HEK293 (cell line): ENCODE results near the gene CD79A.
A peak's percentile ranks its signal among the peaks of the same experiment; 100 is the strongest.

Source experiments
- AEBP2 ChIP-seq: fragments of 450-650 bp; formaldehyde crosslinking; IDR thresholded peaks from 2 replicates; pipeline ENCODE4 v1.5.1; 2016; ENCODE audit warnings: missing biosample characterization, missing genetic modification characterization, borderline replicate concordance
- BCL11A ChIP-seq: fragments of 450-650 bp; formaldehyde crosslinking; IDR thresholded peaks from 2 replicates; pipeline ENCODE4 v1.5.1; 2016; ENCODE audit warnings: low read depth, missing biosample characterization, missing genetic modification characterization
- BCL11B ChIP-seq: fragments of 450-650 bp; formaldehyde crosslinking; IDR thresholded peaks from 2 replicates; pipeline ENCODE4 v1.5.1; 2016; ENCODE audit warnings: low read depth, missing biosample characterization, missing genetic modification characterization
- GFI1B ChIP-seq: fragments of 450-650 bp; formaldehyde crosslinking; IDR thresholded peaks from 2 replicates; pipeline ENCODE4 v1.5.1; 2016; ENCODE audit warnings: missing biosample characterization, missing genetic modification characterization
- HOXA7 ChIP-seq: sonication (generic); formaldehyde crosslinking; IDR thresholded peaks from 2 replicates; pipeline ENCODE4 v1.8.1; 2022; ENCODE audit warnings: missing genetic modification reagents, borderline replicate concordance
- HOXC10 ChIP-seq: sonication (generic); formaldehyde crosslinking; IDR thresholded peaks from 2 replicates; pipeline ENCODE4 v1.8.1; 2023; ENCODE audit warnings: mild to moderate bottlenecking, missing genetic modification reagents
- HOXD13 ChIP-seq: sonication (generic); formaldehyde crosslinking; IDR thresholded peaks from 2 replicates; pipeline ENCODE4 v1.8.0; 2022; ENCODE audit warnings: missing genetic modification reagents, borderline replicate concordance
- KLF7 ChIP-seq: fragments of 450-650 bp; formaldehyde crosslinking; IDR thresholded peaks from 2 replicates; pipeline ENCODE4 v1.5.1; 2016; ENCODE audit warnings: missing biosample characterization, missing genetic modification characterization, borderline replicate concordance
- KLF8 ChIP-seq: fragments of 450-650 bp; formaldehyde crosslinking; IDR thresholded peaks from 2 replicates; pipeline ENCODE4 v1.5.1; 2016; ENCODE audit warnings: missing biosample characterization, missing genetic modification characterization
- PATZ1 ChIP-seq: fragments of 450-650 bp; formaldehyde crosslinking; IDR thresholded peaks from 2 replicates; pipeline ENCODE4 v1.5.1; 2016; ENCODE audit warnings: missing biosample characterization, missing genetic modification characterization
- SCRT1 ChIP-seq: fragments of 450-650 bp; formaldehyde crosslinking; IDR thresholded peaks from 2 replicates; pipeline ENCODE4 v1.5.1; 2016; ENCODE audit warnings: missing biosample characterization, missing genetic modification characterization, borderline replicate concordance
- SP2 ChIP-seq: fragments of 450-650 bp; formaldehyde crosslinking; IDR thresholded peaks from 2 replicates; pipeline ENCODE4 v1.5.1; 2016; ENCODE audit warnings: missing biosample characterization, missing genetic modification characterization
- ZBTB20 ChIP-seq: fragments of 450-650 bp; formaldehyde crosslinking; IDR thresholded peaks from 2 replicates; pipeline ENCODE4 v1.5.1; 2016; ENCODE audit warnings: missing biosample characterization, missing genetic modification characterization
- ZBTB48 ChIP-seq: fragments of 450-650 bp; formaldehyde crosslinking; IDR thresholded peaks from 2 replicates; pipeline ENCODE4 v1.5.1; 2016; ENCODE audit warnings: missing biosample characterization, missing genetic modification characterization
- ZFP37 ChIP-seq: fragments of 450-650 bp; formaldehyde crosslinking; IDR thresholded peaks from 2 replicates; pipeline ENCODE4 v1.5.1; 2016; ENCODE audit warnings: missing biosample characterization, missing genetic modification characterization
- ZNF133 ChIP-seq: fragments of 450-650 bp; formaldehyde crosslinking; IDR thresholded peaks from 2 replicates; pipeline ENCODE4 v1.5.1; 2016; ENCODE audit warnings: missing biosample characterization, missing genetic modification characterization
- ZNF155 ChIP-seq: fragments of 450-650 bp; formaldehyde crosslinking; IDR thresholded peaks from 2 replicates; pipeline ENCODE4 v1.5.1; 2016; ENCODE audit warnings: missing biosample characterization, missing genetic modification characterization
- ZNF184 ChIP-seq: fragments of 450-650 bp; IDR thresholded peaks from 2 replicates; pipeline ENCODE4 v1.5.1; 2018; ENCODE audit warnings: missing biosample characterization, mild to moderate bottlenecking, missing genetic modification characterization
- ZNF221 ChIP-seq: fragments of 450-650 bp; formaldehyde crosslinking; IDR thresholded peaks from 2 replicates; pipeline ENCODE4 v1.5.1; 2017; ENCODE audit warnings: missing biosample characterization, missing genetic modification characterization, borderline replicate concordance
- ZNF223 ChIP-seq: fragments of 450-650 bp; formaldehyde crosslinking; IDR thresholded peaks from 2 replicates; pipeline ENCODE4 v1.5.1; 2016; ENCODE audit warnings: missing biosample characterization, missing genetic modification characterization
- ZNF24 ChIP-seq: fragments of 450-650 bp; formaldehyde crosslinking; IDR thresholded peaks from 2 replicates; pipeline ENCODE4 v1.5.1; 2016; ENCODE audit warnings: missing biosample characterization, missing genetic modification characterization
- ZNF248 ChIP-seq: fragments of 450-650 bp; formaldehyde crosslinking; IDR thresholded peaks from 2 replicates; pipeline ENCODE4 v1.5.1; 2017; ENCODE audit warnings: missing biosample characterization, missing genetic modification characterization
- ZNF37A ChIP-seq: fragments of 450-650 bp; IDR thresholded peaks from 2 replicates; pipeline ENCODE4 v1.5.1; 2018; ENCODE audit warnings: missing biosample characterization, missing genetic modification characterization
- ZNF391 ChIP-seq: fragments of 450-650 bp; formaldehyde crosslinking; IDR thresholded peaks from 2 replicates; pipeline ENCODE4 v1.5.1; 2016; ENCODE audit warnings: low read depth, missing biosample characterization, missing genetic modification characterization, borderline replicate concordance
- ZNF416 ChIP-seq: fragments of 450-650 bp; formaldehyde crosslinking; IDR thresholded peaks from 2 replicates; pipeline ENCODE4 v1.5.1; 2016; ENCODE audit warnings: missing biosample characterization, missing genetic modification characterization
- ZNF433 ChIP-seq: fragments of 450-650 bp; formaldehyde crosslinking; IDR thresholded peaks from 2 replicates; pipeline ENCODE4 v1.5.1; 2016; ENCODE audit warnings: missing biosample characterization, missing genetic modification characterization, low read depth
- ZNF513 ChIP-seq: fragments of 450-650 bp; IDR thresholded peaks from 2 replicates; pipeline ENCODE4 v1.5.1; 2018; ENCODE audit warnings: missing biosample characterization, missing genetic modification characterization
- ZNF571 ChIP-seq: fragments of 450-650 bp; formaldehyde crosslinking; IDR thresholded peaks from 2 replicates; pipeline ENCODE4 v1.5.0; 2017; ENCODE audit warnings: missing biosample characterization, missing genetic modification characterization
- ZNF626 ChIP-seq: fragments of 450-650 bp; sonication (Bioruptor Pico); formaldehyde crosslinking; IDR thresholded peaks from 2 replicates; pipeline ENCODE4 v1.5.1; 2018; ENCODE audit warnings: missing biosample characterization, missing genetic modification characterization, inconsistent platforms
- ZNF768 ChIP-seq: fragments of 450-650 bp; formaldehyde crosslinking; IDR thresholded peaks from 2 replicates; pipeline ENCODE4 v1.5.1; 2018; ENCODE audit warnings: missing biosample characterization, mild to moderate bottlenecking, missing genetic modification characterization
- ZNF791 ChIP-seq: fragments of 450-650 bp; formaldehyde crosslinking; IDR thresholded peaks from 2 replicates; pipeline ENCODE4 v1.5.1; 2016; ENCODE audit warnings: missing biosample characterization, missing genetic modification characterization
- ZNF837 ChIP-seq: fragments of 450-650 bp; formaldehyde crosslinking; IDR thresholded peaks from 2 replicates; pipeline ENCODE4 v1.5.1; 2016; ENCODE audit warnings: missing biosample characterization, missing genetic modification characterization
- ZSCAN4 ChIP-seq: fragments of 450-650 bp; formaldehyde crosslinking; IDR thresholded peaks from 2 replicates; pipeline ENCODE4 v1.5.1; 2017; ENCODE audit warnings: missing biosample characterization, missing genetic modification characterization
- ZSCAN5A ChIP-seq: fragments of 450-650 bp; formaldehyde crosslinking; IDR thresholded peaks from 2 replicates; pipeline ENCODE4 v1.5.1; 2016; ENCODE audit warnings: missing biosample characterization, missing genetic modification characterization

CD79A gene

GRCh38 chr19:41883821-41884733 lies 7.0 kb downstream of the CD79A start (continued):
- TF ChIP-seq ZSCAN5A (tag by site-specific recombination) (peak; percentile 72; the same call in 1 of the 2 replicates), ZNF433 (tag by site-specific recombination) (no peak), ZNF184 (tag by site-specific recombination) (no peak), KLF7 (tag by site-specific recombination) (peak; percentile 93), ZNF223 (no peak), ZFP37 (peak; percentile 87; the same call in 1 of the 2 replicates), HOXD13 (CRISPR knock-in tag) (no peak), ZNF221 (tag by site-specific recombination) (peak; percentile 86; the same call in 1 of the 2 replicates), SP2 (tag by site-specific recombination) (peak; percentile 83), ZNF248 (no peak), SCRT1 (no peak), ZNF513 (tag by site-specific recombination) (no peak), ZNF837 (tag by site-specific recombination) (no peak), ZNF791 (tag by site-specific recombination) (no peak), KLF8 (peak; percentile 100), ZNF571 (tag by site-specific recombination) (no peak), ZNF626 (tag by site-specific recombination) (no peak), ZNF24 (tag by site-specific recombination) (peak; percentile 92), GFI1B (tag by site-specific recombination) (no peak), ZNF391 (tag by site-specific recombination) (peak; percentile 78; the same call in 1 of the 2 replicates), ZNF133 (no peak), ZNF37A (tag by site-specific recombination) (no peak), AEBP2 (no peak), ZSCAN4 (tag by site-specific recombination) (peak; percentile 7; the same call in 1 of the 2 replicates), ZBTB20 (tag by site-specific recombination) (peak; percentile 42; the same call in 1 of the 2 replicates), BCL11A (peak; percentile 62; the same call in 1 of the 2 replicates), ZBTB48 (peak; percentile 76), HOXC10 (CRISPR knock-in tag) (no peak), ZNF768 (tag by site-specific recombination) (peak; percentile 99), PATZ1 (tag by site-specific recombination) (peak; percentile 93), HOXA7 (CRISPR knock-in tag) (no peak), BCL11B (tag by site-specific recombination) (peak; percentile 88), ZNF416 (no peak), ZNF155 (tag by site-specific recombination) (no peak)
